COR-L47 (cell line): Measurements from ENCODE around the gene FHOD1.

Source experiments
- DNase-seq: peaks from one replicate; lab custom pipeline; 2025; lab: John Stamatoyannopoulos, UW

FHOD1 gene

GRCh38 chr16:67249178-67250044 lies 2.1 kb upstream of the FHOD1 start:
- no peak for DNase-seq

GRCh38 chr16:67248401-67249177 lies 1.3 kb upstream of the FHOD1 start, which contains the start of gene SLC9A5:
Gene SLC9A5 (plus strand): TSS chr16:67248979. CDS start chr16:67249015, 36 bp downstream.
- peak; percentile 40 for DNase-seq

GRCh38 chr16:67248073-67248400 lies 756 bp upstream of the FHOD1 start:
- DNase-seq: no peak

- peak; percentile 66 for DNase-seq
Observed at GRCh38 chr16:67246756-67247191, 507 bp downstream of the FHOD1 start.

GRCh38 chr16:67246081-67246755 lies 1.1 kb downstream of the FHOD1 start:
- peak; percentile 40 for DNase-seq

GRCh38 chr16:67245674-67246080 lies 1.6 kb downstream of the FHOD1 start:
- DNase-seq: no peak

- no peak for DNase-seq
Observed at GRCh38 chr16:67245186-67245585, 2.1 kb downstream of the FHOD1 start.

GRCh38 chr16:67244387-67245185 lies 2.7 kb downstream of the FHOD1 start:
- DNase-seq: no peak

- no peak for DNase-seq
Observed at GRCh38 chr16:67243481-67243880, 3.8 kb downstream of the FHOD1 start.

- no peak for DNase-seq
Observed at GRCh38 chr16:67242138-67242730, 5.0 kb downstream of the FHOD1 start.

- no peak for DNase-seq
Observed at GRCh38 chr16:67241008-67241900, 6.0 kb downstream of the FHOD1 start.

GRCh38 chr16:67240506-67240905 lies 6.8 kb downstream of the FHOD1 start:
- no peak for DNase-seq

GRCh38 chr16:67238806-67239470 lies 8.3 kb downstream of the FHOD1 start:
- DNase-seq: no peak

GRCh38 chr16:67238278-67238575 lies 9.1 kb downstream of the FHOD1 start:
- no peak for DNase-seq

- no peak for DNase-seq
Observed at GRCh38 chr16:67237396-67238277, 9.6 kb downstream of the FHOD1 start.

GRCh38 chr16:67236563-67237395 lies 10.5 kb downstream of the FHOD1 start:
- no peak for DNase-seq

GRCh38 chr16:67235816-67236562 lies 11.3 kb downstream of the FHOD1 start:
- DNase-seq: no peak
